ENCODE data around the gene KATNAL2.
"Not testable (repeated sequence)": the region's sequence is repeated elsewhere in the genome, so short reads cannot be mapped to it uniquely, and the experiment has no call there.

Gene KATNAL2

DNA sequence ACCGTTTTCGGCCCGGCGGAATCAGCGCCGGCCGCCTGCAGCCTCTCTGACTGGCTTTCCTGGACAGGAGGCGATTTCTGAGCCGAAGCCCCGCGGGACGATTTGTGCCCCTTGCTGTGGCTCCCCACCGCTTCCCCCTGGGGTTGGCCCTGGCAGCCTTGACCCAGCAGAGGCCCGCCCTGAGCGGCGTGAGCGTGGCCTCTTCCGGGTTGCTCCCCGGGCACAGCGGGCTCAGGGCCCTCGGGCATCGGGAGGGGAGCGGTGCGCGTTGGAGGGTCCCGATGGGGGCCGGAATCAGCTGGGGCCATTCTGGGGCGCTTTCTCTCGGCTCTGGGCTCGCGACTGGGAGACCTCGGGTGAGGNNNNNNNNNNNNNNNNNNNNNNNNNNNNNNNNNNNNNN is 52.1 kb downstream of the KATNAL2 start:
- not testable (repeated sequence) for H3K4me1 Mint-ChIP-seq, H3K4me3 Mint-ChIP-seq, H3K9me3 Mint-ChIP-seq, H3K27me3 Mint-ChIP-seq, H3K27ac Mint-ChIP-seq, H3K36me3 Mint-ChIP-seq

DNA sequence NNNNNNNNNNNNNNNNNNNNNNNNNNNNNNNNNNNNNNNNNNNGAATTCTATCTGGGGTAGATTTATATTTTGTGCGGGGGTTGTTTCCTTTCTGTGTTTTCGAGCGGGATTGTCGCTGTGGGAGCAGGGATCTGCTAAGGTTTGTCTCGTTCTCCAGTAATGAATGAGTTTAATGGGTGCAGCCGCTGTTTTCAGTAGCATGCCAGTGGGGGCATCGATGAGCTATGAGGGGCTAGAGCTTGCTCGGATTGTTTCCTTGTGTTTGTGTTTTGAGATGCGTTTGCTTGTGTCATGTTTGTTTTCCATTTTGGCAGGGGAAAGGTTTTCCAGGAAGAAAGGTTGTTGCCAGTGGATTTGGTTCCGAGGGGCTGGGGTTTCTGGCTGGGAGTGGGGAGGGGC is 102.5 kb downstream of the KATNAL2 start:
- not testable (repeated sequence) for H3K4me1 Mint-ChIP-seq, H3K4me3 Mint-ChIP-seq, H3K27ac Mint-ChIP-seq, H3K9me3 Mint-ChIP-seq, H3K36me3 Mint-ChIP-seq, H3K27me3 Mint-ChIP-seq

- H3K36me3 Mint-ChIP-seq, H3K9me3 Mint-ChIP-seq, H3K27me3 Mint-ChIP-seq, H3K4me3 Mint-ChIP-seq, H3K4me1 Mint-ChIP-seq, H3K27ac Mint-ChIP-seq: not testable (repeated sequence)
Measured at GRCh38 chr18:47020757-47021156, 103.4 kb downstream of the KATNAL2 start.

- not testable (repeated sequence) for H3K4me3 Mint-ChIP-seq, H3K27me3 Mint-ChIP-seq
Measured at GRCh38 chr18:47022821-47023220, 105.4 kb downstream of the KATNAL2 start.

DNA sequence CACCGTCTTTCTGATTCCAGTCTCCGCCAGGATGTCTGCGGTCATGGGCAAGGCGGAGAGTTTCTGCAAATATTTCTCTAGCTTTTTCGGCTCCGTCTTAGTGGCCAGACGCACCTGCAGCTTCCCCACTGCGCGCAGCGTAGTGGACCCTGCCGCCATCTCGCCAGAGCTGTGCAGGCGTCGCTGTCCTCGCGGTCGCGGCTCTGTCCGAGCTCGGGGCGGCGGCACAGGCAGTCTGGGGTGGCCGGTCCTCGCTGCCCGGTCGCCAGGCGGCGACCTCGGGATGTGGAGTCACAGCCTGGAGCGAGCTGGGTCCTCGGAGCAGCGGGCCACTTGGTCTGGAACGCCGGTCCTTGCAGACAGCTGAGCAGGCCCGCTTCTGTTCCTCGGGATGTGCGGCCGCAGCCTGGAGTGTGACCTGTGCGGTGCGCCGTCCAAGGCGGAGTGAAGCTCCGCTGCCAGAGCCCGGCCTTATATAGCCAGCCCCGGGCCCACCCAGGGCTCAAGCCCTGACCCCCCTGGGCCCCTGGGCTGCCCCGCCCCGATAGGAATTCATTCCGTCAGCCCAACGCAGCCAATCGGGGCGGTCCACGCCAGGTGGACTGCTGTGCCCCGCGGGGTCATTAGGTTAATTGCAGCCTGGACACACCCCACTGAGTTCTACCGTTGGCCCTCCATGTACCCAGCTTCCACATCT is 106.5 kb downstream of the KATNAL2 start:
- H3K36me3 Mint-ChIP-seq, H3K4me1 Mint-ChIP-seq, H3K27ac Mint-ChIP-seq, H3K4me3 Mint-ChIP-seq, H3K27me3 Mint-ChIP-seq, H3K9me3 Mint-ChIP-seq: not testable (repeated sequence)

More at GRCh38 chr18:47022821-47023220, 105.4 kb downstream of the KATNAL2 start:
- not testable (repeated sequence) for H3K9me3 Mint-ChIP-seq, H3K27ac Mint-ChIP-seq, H3K4me1 Mint-ChIP-seq, H3K36me3 Mint-ChIP-seq

GRCh38 chr18:47025557-47026174 is 108.3 kb downstream of the KATNAL2 start:
- not testable (repeated sequence) for H3K36me3 Mint-ChIP-seq, H3K4me1 Mint-ChIP-seq, H3K27me3 Mint-ChIP-seq, H3K27ac Mint-ChIP-seq, H3K4me3 Mint-ChIP-seq, H3K9me3 Mint-ChIP-seq

GRCh38 chr18:47028738-47029137 is 111.3 kb downstream of the KATNAL2 start:
- not testable (repeated sequence) for H3K4me1 Mint-ChIP-seq, H3K27ac Mint-ChIP-seq, H3K36me3 Mint-ChIP-seq, H3K9me3 Mint-ChIP-seq, H3K4me3 Mint-ChIP-seq, H3K27me3 Mint-ChIP-seq

- H3K27ac Mint-ChIP-seq, H3K9me3 Mint-ChIP-seq, H3K4me3 Mint-ChIP-seq, H3K27me3 Mint-ChIP-seq, H3K4me1 Mint-ChIP-seq, H3K36me3 Mint-ChIP-seq: not testable (repeated sequence)
Measured at GRCh38 chr18:47029684-47030353, 112.4 kb downstream of the KATNAL2 start.

- not testable (repeated sequence) for H3K9me3 Mint-ChIP-seq, H3K4me3 Mint-ChIP-seq, H3K36me3 Mint-ChIP-seq
Measured at GRCh38 chr18:47030887-47031286, 113.5 kb downstream of the KATNAL2 start.

GRCh38 chr18:47032945-47033344 is 115.5 kb downstream of the KATNAL2 start:
- H3K4me1 Mint-ChIP-seq: no peaks in the 10 kb centered on the region
- H3K9me3 Mint-ChIP-seq: no peaks in the 10 kb centered on the region
- H3K4me3 Mint-ChIP-seq: no peak overlapping the region
- peaks cover 1% of the 10 kb centered on the region for H3K36me3 Mint-ChIP-seq
- H3K27ac Mint-ChIP-seq: no peak overlapping the region
- peaks cover 1% of the 10 kb centered on the region for H3K27me3 Mint-ChIP-seq

More at GRCh38 chr18:47030887-47031286, 113.5 kb downstream of the KATNAL2 start:
- not testable (repeated sequence) for H3K27ac Mint-ChIP-seq, H3K4me1 Mint-ChIP-seq, H3K27me3 Mint-ChIP-seq

DNA sequence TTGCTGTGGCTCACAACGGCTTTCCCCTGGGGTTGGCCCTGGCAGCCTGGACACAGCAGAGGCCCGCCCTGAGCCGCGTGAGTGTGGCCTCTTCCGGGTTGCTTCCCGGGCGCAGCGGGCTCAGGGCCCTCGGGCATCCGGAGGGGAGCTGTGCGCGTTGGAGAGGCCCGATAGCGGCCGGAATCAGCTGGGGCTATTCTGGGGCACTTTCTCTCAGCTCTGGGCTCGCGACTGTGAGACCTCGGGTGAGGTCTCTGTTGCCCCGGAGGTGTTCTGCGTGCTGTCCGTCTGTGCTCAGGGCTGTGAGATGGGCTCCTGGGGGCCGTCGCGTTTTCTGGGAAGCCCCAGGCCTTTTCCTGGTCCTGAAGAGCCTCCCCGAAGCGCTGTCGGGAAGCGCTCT is 117.2 kb downstream of the KATNAL2 start:
- not testable (repeated sequence) for H3K4me3 Mint-ChIP-seq, H3K36me3 Mint-ChIP-seq, H3K27me3 Mint-ChIP-seq, H3K9me3 Mint-ChIP-seq, H3K27ac Mint-ChIP-seq, H3K4me1 Mint-ChIP-seq

DNA sequence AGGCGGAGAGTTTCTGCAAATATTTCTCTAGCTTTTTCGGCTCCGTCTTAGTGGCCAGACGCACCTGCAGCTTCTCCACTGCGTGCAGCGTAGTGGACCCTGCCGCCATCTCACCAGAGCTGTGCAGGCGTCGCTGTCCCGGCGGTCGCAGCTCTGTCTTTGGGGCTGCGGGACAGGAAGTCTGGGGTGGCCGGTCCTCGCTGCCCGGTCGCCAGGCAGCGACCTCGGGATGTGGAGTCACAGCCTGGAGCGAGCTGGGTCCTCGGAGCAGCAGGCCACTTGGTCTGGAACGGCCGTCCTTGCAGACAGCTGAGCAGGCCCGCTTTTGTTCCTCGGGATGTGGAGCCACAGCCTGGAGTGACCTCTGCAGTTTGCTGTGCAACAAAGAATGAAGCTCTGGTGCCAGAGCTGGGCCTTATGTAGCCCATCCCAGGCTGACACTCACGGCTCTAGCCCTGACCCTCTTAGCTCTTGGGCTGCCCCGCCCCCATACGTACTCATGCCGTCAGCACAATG is 117.8 kb downstream of the KATNAL2 start, which contains the start of gene ELOA2:
TSS of gene ELOA2 (minus strand) at position 466 of the 516 bp plus-strand sequence. CDS start at position 109, 357 bp downstream.
- H3K36me3 Mint-ChIP-seq: peaks cover 1% of the 10 kb centered on the region
- H3K4me1 Mint-ChIP-seq: no peaks in the 10 kb centered on the region
- no peaks in the 10 kb centered on the region for H3K9me3 Mint-ChIP-seq
- no peak within 1 kb of the TSS for H3K27ac Mint-ChIP-seq
- H3K27me3 Mint-ChIP-seq: peaks cover 6% of the 10 kb centered on the region
- H3K4me3 Mint-ChIP-seq: no peak within 1 kb of the TSS

DNA sequence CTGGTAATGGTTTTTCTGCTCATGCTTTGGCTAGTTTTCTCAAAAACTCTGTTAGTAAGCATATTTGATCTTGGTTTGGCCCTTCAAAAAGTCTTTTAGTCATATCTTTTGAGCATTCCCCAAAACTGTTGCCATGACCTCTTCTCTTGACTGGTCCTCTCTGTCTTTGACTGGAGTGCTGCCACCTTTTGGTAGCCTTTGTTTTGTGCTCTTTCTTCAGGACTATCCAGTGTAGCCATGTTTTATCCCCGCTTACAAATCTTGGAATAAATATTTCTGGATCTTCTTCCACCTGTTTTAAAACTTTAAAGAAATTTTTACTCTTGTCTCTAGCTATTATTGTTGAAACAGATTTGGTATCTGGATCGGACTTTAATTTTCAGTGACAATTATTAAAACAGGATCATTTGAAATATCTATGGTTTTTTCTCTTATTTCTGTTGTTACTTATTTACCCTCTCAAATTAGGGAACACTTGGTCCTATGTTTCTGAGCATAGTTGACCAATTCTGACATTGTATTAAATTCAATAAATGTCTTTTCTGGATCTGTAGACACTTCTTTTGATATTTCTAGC is 119.0 kb downstream of the KATNAL2 start:
- H3K4me3 Mint-ChIP-seq: no peak overlapping the region
- H3K36me3 Mint-ChIP-seq: peaks cover 1% of the 10 kb centered on the region
- H3K4me1 Mint-ChIP-seq: no peaks in the 10 kb centered on the region
- no peaks in the 10 kb centered on the region for H3K9me3 Mint-ChIP-seq
- peaks cover 9% of the 10 kb centered on the region for H3K27me3 Mint-ChIP-seq
- H3K27ac Mint-ChIP-seq: no peak overlapping the region

GRCh38 chr18:47036927-47037578 is 119.7 kb downstream of the KATNAL2 start:
- Mint-ChIP-seq H3K36me3 (peaks cover 1% of the 10 kb centered on the region), H3K27me3 (peaks cover 9% of the 10 kb centered on the region), H3K4me1 (no peaks in the 10 kb centered on the region), H3K4me3 (no peak overlapping the region), H3K9me3 (no peaks in the 10 kb centered on the region), H3K27ac (no peak overlapping the region)

DNA sequence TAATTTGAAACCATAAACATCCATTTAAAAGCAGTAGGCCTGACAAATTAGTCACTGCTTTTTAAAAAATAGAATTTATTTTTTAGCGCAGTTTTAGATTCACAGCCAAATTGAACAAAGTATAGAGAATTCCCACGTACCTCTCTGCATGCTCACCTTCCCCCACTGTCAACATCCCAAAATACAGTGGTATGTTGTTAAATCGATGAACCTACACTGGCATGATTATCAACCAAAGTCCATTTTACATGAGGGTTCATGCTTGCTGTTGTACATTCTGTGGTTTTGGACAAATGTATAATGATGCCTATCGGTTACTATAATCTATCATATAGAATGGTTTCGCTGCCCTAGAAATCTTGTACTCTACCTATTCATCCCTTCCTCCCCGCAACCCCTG is 123.6 kb downstream of the KATNAL2 start:
- Mint-ChIP-seq H3K27me3 (peaks cover 9% of the 10 kb centered on the region), H3K36me3 (no peaks in the 10 kb centered on the region), H3K9me3 (no peaks in the 10 kb centered on the region)

DNA sequence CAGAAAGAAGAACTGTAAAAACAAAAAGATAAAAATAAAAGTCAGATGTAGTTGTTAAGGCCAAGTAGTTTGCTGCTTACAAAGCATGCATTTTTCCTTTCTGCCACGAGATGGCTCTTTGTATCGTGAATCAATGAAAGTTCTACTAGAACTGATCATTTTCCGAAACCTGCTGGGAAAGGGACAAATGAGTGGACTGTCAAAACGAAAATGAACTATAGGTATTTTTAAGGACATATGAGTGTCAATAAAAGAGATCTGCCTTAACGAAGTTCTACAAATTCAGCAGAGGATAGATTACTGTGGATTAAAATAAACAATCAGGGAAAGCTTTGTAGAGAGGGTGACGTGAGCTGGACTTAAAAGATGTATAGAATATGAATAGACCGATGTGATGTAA is 133.1 kb downstream of the KATNAL2 start:
- no peaks in the 10 kb centered on the region for H3K4me1 Mint-ChIP-seq
- H3K27me3 Mint-ChIP-seq: peaks cover 1% of the 10 kb centered on the region
- no peak overlapping the region for H3K4me3 Mint-ChIP-seq
- no peak overlapping the region for H3K27ac Mint-ChIP-seq
- no peaks in the 10 kb centered on the region for H3K36me3 Mint-ChIP-seq
- no peaks in the 10 kb centered on the region for H3K9me3 Mint-ChIP-seq

More for the DNA sequence above, 123.6 kb downstream of the KATNAL2 start:
- no peaks in the 10 kb centered on the region for H3K4me1 Mint-ChIP-seq
- H3K27ac Mint-ChIP-seq: no peak overlapping the region
- H3K4me3 Mint-ChIP-seq: no peak overlapping the region
